GM21360 (cell line): ENCODE data around the gene BCKDK.
"Not testable (repeated sequence)": the region's sequence is repeated elsewhere in the genome, so short reads cannot be mapped to it uniquely, and the experiment has no call there.

Experiments
- ATAC-seq: cut with Tn5 transposase; IDR thresholded peaks from one replicate; pipeline ENCODE4 v1.9.1; 2021; ENCODE audit warnings: mild to moderate bottlenecking, moderate library complexity; ENCODE audit not compliant: unreplicated experiment

Gene BCKDK

DNA sequence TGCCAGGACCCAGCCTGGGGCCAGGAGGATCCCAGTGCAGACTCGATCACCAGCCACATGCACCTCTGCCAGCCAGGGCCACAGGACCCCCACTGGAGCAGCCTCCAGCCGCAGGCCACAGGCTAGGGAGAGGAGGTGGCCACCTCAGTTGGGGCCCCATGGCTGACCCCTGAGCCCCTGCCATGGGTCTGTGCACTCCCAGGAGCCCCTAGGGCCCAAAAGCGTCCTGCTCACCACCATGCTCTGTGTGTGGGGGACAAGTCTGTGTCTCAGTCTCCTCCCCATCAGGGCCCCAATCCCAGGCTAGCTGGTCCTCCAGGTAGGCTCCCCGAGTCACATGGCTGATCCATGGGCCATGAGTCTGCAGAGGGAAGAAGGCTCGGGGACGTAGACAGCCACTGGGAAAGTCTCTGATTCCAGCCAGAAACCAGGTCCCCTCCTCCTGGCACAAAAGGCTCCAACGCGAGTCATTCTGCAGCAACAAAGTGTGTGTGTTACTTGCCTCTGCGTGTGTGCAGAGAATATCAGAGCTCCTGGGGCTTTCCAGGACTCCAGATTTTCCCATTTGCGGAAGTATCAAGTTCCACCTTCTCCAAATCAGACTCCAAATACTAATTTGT is 33.4 kb downstream of the BCKDK start:
- no peak for ATAC-seq

DNA sequence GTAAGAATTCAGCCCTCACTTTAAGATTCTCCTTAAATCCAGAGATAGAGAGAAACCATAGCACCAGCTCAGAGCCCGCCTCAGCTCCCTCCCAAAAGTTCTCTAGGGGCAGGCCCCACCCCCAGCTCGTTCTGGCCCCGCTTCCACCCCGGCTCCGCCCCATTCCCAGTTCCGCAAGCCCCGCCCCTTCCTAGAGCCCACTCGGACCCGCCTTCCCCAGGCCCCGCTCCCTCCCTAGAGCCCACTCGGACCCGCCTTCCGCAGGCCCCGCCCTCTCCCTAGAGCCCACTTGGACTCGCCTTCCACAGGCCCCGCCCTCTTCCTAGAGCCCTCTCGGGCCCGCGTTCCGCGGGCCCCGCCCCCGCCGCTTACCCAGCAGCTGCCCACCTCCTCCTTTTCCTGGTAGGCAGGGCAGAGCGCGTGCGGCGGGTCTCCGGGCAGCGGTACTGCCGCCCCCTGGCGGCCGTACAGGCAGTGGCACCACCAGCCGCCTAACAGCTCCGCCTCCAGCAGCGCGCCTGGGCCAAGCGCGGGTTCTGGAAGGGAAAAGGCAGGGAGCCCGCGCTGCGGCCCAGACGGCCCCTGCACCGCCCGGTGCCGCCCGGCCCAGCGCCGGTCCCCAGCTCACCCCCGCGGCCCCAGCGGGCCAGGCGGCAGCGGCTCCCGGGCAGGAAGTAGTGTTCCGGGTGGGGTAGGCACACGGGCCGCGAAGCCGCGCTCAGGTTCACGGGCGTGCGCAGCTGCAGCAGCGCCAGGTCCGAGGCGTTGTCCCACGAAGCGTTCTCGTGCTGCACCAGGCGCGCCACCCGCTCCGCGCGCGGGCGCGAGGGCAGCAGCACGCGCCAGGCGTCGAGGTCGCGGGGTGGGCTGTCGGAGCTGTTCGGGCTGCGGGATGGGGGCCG is 34.2 kb downstream of the BCKDK start:
- peak; percentile 86 for ATAC-seq

DNA sequence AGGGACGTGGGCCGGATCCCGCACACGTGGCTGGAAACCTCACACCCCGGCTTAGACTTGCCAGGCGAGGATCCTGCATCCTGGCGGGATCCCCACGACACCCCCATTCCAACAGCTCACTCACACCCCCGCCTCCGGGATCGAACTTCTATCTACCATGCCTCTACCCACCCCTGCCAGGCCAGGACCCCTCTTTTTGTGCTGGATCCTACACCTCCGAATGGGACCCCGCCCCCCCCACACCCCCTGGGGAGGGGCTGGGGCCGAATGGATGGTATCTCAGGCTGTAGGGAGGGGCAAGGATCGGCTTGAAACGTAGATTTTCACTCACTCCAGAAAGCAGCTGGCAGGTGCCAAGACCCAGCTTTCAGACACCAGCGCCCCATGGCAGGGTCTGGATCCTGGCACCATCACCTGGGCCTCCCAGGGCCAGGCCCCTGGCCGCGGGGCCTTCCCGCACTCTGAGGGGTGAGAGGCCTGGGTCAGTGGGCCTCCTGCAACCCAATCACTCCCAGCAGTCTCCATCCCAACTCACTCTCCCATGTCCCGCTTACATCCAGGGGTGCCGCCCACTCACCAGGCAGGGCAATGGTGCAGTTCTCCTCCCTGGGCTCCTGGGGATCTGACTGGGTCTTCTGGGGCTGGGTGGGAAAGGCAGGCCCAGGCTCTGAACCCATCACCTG is 35.0 kb downstream of the BCKDK start:
- no peak for ATAC-seq

DNA sequence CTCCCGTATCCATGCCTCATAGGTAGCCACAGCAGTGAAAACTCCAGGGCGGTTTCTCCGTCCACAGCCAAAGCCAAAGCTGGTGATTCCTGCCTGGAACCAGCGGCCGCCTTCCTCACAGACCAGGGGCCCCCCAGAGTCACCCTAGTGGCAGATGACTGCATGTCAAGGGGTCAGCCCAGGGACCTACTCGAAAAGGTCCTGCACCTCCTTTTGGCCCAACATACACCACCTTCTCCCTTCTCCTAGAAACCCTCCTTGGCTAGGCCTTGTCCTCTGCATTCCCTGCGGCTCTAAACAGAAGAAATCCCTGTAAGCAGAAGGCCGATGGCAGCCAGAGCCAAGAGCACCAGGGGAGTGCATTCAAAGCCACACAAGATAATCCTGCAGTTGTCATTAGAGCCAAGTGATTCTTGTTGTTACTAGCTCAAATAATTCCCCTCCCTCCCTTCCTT is 35.5 kb downstream of the BCKDK start:
- no peak for ATAC-seq

DNA sequence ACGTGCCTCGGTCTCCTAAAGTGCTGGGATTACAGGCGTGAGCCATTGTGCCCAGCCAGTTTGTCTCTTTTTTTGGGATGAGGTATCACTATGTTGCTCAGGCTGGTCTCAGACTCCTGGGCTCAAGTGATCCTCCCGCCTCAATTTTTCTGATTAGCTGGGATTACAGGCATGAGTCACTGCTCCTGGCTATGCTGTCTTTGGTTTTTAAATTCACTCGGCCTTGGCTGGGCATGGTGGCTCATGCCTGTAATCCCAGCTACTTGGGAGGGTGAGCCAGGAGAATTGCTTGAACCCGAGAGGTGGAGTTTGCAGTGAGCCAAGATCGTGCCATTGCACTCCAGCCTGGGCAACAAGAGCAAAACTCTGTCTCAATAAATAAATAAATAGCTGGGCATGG is 36.2 kb downstream of the BCKDK start:
- not testable (repeated sequence) for ATAC-seq

DNA sequence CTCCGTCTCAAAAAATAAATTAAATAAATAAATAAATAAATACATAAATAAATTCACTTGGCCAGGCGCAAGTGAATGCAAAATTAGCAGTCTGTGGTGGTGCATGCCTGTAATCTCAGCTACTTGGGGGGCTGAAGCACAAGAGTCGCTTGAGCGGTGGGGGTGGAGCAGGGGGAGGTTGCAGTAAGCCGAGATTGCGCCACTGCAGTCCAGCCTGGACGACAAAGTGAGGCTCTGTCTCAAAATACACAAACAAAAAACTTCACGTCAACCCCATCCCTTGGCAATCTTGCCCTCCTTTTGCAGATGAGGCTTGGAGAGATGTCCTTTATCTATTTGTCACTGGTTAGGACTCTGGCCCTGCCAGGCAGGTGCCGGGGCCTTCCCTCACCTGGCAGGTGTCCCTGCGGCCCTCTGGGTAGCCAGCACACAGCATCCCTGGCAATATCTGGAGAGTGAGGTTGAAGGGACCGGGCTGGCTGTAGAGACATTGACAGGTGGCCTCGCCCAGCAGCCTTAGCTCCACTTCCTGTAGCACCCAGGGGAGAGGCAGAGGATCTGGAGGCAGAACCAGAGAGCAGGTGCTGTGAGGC is 37.3 kb downstream of the BCKDK start:
- ATAC-seq: no peak

DNA sequence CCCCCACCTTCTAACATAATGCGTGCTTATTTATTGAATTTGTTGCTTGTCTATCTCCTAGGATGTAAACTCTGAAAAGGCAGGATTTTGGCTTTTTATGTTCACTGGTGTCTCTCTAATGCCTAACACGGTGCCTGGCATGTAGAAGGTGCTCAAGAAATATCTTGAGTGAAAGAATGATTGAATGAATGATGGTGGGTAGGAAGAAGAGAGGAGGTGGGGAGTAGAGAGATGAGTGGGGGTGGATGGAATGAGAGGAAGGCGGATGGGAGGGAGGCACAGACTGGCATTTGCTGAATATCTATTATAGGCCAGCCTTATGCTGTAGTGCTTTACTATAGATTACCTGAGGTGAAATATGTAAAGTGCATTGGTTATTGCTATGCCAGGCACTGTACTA is 39.4 kb downstream of the BCKDK start:
- no peak for ATAC-seq

DNA sequence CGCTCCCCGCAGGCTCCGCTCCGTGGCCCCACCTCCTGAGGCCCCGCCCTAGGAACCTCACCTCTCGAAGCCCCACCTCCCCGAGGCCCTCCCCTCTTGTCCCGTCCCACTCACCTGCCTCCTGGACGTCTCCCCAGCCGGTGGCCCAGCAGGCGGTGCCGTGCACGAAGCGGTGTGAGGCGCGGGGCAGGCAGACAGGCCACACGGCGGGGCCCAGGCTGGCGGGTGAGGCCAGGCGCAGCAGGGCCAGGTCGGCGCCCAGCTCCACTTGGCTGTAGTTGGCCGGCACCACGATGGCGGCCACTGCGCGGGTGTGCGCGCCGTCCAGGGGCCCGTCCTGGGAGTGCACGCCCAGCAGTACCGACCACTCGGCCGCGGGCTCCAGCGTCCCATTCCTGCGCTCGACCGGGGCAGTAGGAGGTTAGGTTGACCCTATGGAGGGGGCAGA is 40.1 kb downstream of the BCKDK start:
- ATAC-seq: no peak

DNA sequence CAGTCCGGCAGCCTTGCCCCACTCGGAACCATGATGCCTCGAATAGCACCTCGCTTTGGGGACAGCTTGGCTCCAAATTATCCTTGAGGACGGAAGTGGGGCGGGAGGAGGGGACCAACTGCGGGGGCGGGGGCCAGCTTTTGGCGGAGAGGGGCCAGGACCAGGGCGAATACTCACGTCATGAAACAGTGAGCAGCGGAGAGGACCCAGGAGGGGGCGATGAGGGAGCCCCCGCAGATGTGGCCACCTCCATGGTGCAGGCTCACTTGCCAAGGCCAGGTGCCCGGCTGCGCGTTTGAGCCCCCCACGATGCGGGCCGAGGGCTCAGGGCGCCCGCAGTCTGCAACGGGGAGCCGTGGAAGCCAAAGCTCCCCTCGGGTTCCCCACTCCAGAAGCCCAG is 40.7 kb downstream of the BCKDK start:
- ATAC-seq: no peak

DNA sequence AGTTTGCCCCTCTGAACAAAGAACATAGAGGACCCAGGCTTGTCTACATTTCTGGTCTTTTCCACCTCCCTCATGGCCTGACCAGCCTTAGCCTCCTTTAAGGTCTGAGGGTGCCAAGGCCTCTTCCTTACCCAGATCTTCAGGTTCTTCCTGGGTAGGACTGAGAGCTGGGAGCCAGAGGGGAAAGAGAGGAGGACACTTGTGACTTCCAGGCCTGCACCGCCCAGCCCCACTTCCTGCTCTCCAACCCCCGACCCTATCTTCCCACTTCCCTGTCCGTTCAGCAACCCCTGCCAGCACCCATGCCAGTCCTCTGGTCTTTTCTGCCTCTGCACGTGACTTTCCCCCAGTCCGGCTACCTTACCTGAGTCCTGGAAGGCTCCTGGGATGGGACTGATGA is 41.1 kb downstream of the BCKDK start:
- no peak for ATAC-seq

DNA sequence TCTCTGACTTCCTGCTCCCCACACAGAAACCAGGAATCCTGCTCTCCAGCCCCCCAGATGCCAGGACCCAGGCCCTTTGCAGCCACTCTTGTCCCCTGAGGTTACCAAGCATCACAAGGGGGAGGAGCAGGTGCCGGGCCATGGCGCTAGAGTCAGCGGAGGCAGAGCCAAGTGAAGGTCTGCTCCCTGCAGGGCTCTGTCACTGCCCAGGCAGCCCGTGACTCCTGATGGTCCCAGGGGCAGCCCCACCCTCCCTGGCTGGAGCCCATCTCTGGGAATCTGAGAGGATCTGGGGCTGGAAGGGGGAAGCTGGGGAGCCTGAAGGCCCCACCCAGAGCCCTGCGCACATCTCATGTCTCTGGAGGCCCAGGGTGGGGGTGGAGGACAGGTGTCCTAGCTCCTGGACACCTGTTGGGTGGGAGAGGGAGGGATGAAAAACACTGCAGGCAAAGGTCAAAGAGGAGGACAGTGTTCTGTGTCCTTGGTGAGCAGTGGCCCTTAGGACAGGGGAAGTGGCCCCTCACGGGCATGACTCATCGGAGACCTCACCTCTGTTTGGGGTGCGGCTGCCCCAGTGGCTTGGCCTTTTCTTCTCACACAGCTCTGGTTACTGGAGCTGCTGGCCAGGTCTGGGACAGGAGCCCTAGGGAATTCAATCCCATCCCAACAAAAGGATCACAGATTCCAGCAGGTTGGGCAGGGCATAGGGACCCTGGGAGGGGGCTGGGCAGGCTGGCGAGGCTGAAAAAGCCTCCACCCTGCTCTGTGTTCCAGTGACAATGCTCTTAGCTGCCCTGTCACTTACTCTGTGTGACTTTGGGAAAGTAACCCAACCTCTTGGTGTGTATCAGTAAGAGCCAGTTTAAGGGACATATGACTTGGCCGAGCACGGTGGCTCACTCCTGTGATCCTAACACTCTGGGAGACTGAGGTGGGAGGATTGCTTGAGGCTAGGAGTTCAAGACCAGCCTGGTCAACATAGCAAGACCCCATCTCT is 42.0 kb downstream of the BCKDK start, which contains the start of gene PRSS36:
TSS of gene PRSS36 (minus strand) at position 173 of the 997 bp plus-strand sequence. CDS start at position 142, 31 bp downstream.
- ATAC-seq: no peak

DNA sequence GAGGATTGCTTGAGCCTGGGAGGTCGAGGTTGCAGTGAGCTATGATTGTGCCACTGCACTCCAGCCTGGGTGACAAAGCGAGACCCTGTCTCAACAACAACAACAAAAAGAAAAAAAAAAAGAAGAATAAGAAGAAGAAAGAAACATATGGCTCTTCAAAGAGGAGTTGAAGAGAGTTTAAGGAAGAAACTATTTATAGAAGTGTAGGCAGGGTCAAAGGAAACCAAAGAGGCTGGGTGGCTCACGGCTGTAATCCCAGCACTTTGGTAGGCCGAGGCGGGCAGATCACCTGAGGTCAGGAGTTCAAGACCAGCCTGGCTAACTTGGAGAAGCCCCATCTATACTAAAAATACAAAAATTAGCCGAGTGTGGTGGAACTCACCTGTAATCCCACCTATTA is 42.8 kb downstream of the BCKDK start:
- not testable (repeated sequence) for ATAC-seq

DNA sequence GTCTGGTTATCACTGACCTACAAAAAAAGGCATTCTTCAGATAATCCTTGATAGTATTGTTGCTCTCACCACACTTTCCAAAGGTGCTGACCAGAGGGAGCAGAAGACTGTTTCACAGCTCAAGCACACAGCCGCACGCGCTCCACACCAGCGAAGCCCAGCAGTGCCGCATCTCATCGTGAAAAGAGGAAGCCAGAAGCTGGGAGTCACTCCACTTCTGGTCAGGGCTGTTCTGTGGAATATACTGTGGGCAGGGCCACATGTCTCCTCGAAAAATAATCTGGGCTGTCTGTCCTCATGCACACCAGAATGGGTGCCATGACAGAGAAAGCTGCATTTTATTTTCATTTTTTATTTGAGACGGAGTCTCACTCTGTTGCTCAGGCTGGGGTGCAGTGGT is 49.0 kb downstream of the BCKDK start:
- ATAC-seq: no peak
